CD1c-positive myeloid dendritic cell (primary cell): ENCODE measurements around the gene EZR.
"Not testable (repeated sequence)": the region's sequence is repeated elsewhere in the genome, so short reads cannot be mapped to it uniquely, and the experiment has no call there.

Experiments
- DNase-seq: peaks from one replicate; pipeline ENCODE4 v3.0.0-alpha.2; 2016; ENCODE audit errors: extremely low spot score

Gene EZR

DNA sequence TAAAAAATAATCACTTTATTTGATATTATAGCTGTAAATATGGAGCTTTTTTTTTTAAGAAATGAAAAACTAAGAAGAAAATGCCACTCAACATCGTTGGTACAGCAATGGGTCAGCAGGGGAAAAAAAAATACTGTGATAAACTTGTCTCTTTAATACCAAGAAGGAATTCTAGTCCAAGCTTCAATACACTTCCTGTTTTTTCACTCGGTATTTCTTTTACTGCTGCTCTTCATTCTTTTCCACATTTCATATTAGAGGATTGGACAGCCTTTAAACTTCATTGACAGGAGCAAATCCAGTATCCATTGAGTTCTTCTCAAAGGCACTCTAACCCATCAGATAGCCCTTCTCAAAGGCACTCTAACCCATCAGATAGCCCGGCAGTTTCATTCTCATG, 22.2 kb upstream of the EZR start:
- DNase-seq: no peak

GRCh38 chr6:158840465-158840864, 21.3 kb upstream of the EZR start:
- no peak for DNase-seq

DNA sequence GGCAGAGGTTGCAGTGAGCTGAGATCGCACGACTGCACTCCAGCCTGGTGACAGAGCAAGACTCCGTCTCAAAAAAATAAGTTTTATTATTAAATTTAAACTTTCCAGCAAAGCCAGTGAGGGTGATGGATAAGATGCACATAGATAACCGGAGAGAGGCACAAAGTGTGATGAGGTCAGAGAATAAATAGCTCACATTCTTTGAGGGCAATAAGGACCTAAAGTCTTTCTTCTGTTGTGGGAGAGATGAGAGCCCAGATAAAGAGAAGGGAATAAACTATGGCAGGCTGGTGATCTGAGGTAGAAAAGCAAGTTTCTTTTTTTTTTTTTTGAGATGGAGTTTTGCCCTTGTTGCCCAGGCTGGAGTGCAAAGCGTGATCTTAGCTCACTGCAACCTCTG, 20.6 kb upstream of the EZR start:
- DNase-seq: no peak

DNA sequence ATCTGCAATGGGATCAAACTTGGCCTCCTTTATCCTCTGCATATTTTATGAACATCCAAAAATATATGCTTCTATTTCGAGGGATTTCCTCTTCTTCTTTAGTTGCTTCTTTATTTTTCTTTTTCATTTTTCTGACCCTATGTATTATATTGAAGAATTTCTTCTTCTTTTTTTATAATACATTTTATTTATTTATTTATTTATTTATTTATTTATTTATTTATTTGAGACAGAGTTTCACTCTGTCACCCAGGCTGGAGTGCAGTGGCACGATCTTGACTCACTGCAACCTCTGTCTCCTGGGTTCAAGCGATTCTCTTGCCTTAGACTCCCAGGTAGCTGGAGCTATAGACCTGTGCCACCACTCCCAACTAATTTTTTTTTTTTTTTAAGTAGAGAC, 19.6 kb upstream of the EZR start:
- not testable (repeated sequence) for DNase-seq

DNA sequence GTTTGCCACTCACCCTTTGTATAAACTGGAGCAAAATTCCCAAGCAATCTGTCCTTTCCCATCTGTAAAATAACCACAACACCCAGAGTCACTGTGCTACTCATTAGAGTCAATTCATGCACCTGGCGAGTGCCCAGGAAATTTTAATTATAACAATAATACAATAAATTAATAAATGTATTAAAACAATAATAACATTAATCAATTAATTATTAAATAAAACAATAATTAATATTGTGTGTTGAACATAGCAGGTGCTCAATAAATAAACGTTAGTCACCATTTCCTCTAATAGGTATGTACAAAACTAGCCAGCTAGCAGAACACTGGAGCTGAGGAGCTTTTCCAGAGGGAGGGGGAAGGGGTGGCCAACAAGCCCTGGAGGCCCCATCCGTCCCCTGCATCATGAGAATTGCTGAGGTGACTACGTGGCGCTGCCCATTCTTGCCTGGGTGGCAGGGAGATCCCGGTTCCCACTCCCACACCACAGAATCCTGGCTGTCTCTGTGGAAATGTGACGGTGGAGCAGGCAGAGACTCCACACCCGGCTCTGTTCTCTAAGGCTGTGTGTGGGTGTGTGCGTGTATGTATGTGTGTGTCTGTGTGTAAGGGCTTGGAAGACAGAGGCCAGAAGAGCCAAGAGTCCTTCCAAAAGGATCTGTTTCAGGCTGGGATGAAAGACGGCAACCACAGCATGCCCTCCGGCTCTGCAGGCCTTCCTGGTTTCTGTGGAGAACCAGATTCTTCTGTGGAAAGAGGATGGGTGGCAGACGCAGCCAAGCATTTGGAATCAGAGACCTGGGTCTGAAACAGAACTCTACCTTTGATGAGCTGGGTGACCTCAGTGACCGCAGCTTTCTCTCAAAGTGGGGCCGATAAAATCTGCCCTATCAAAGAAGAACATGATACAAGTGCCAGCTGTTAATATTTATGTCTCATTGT, 18.8 kb upstream of the EZR start:
- DNase-seq: no peak

DNA sequence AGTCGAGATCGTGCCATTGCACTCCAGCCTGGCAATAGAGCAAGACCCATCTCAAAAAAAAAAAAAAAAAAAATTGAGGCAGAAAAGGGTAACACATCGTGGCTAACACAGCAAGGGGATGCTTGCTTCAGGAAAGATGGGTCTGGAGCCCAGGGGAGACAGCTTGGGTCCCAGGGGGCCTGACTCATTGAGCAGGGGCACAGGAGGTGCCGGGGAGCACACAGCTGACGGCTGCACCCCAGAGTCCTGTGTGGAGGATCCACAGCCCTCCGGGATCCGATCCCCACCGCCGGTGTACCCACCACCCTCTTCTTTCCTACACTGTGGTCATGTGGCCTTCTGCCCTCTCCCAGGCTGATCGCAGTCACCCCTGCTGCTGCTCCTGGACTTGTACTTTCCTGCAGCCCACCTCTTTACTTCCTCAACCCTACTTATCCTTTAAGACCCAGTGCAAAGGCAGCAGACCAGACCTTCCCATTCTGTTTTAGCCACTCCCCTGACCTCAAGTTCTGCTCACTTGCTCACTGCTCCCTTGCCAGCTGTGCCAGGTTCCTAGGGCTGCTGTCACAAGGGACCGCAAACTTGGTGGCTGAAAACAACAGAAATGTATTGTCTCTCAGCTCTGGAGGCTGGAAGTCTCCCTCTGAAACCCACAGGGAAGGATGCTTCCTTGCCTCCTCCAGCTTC, 17.6 kb upstream of the EZR start:
- no peak for DNase-seq

DNA sequence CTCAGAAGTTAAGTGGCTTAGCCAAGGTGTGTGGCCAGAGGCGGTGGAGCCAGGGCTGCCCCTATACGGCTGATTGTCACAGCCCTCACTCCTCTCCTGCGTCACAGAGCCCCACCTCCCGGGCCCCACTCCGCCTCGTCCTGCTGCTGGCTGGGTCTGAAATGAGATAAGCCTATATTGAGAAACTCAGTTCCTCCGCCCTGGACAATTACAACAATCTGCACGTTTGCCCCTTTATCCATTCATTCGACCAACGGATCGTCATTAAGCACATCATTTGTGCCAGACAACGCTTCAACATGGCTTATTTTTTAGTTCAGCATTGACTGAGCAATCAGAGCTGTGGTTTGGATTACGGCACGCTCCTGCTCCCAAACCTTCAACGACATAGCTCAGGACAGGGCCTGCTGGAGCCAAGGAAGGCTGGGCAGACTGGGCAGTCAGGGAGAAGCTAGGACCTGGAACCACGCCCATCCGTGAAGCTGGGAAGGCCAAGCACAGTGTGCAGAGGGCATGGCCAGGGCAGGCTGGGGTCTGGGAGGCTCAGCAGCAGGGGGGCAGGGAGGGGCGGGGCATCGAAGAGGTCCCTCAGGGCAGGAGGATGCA, 16.6 kb upstream of the EZR start:
- peak; percentile 38 for DNase-seq

DNA sequence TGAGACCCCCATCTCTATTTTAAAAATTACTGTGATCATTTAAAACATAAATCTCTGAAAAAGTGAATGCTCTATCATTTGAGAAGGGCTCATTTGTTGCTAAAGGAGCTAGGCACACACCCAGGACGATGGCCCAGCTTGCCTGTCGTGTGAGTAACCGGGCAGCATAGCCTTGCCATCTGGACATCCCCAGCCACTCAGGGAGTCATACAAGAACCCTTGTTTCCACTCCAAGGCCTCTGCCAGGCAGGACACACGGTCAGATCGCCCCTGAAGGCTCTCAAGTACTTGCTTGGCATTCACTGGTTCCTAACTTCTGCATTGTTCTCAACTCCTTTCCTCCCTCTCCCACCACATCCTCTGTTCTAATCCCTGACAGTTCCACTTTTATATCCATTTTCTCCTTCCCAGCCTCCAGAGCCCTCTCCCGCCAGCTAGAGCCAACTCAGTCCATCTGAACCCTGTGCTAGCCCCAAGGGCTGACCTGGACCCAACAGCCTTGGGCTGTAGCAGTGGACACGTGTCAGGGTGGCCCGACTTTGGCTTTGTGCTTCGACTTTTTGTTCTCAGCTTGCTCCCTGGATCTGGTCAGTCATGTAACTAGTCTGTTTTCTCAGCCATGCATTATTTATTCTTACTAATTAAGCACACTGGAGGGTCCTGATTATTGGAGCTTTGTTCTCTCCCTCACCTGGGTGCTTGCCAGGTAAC, 15.7 kb upstream of the EZR start:
- no peak for DNase-seq

- DNase-seq: not testable (repeated sequence)
These were observed 13.6 kb upstream of the EZR start for GRCh38 chr6:158832807-158833206.

GRCh38 chr6:158832026-158832425, 12.9 kb upstream of the EZR start:
- no peak for DNase-seq

DNA sequence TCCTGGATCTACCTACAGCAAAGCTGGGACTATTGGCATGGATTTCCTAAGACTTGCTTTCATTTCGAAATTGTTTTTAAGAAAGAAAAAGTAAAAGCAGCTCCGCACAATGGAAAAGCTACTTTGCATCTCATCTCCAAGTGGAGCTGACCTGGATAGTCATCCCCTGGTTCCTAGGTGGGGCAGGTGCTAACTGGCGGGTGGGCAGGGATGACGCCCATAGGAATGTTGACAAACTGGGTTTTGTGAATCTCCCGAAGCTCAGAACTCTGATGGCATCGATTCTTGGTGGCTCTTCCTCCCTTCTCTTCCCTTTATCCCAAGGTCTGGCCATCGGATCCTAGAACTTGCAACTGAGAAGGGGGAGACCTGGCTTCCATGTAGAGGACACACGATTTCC, 12.4 kb upstream of the EZR start:
- no peak for DNase-seq

DNA sequence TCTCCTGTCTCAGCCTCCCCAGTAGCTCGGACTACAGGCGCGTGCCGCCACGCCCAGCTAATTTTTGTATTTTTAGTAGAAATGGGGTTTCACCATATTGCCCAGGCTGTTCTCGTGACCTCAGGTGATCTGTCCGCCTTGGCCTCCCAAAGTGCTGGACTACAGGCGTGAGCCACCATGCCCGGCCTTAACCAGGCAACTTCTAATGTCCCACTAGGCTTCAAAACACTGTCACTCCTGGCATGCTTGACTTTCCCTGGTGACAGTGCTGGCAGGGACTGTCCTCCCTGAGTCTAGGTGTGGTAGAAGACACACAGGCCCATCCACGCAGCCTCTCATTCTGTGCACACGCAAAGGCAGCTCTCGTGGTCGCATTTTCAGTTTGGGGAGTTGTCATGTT, 11.6 kb upstream of the EZR start:
- DNase-seq: no peak

GRCh38 chr6:158828807-158829206, 9.6 kb upstream of the EZR start:
- DNase-seq: no peak

DNA sequence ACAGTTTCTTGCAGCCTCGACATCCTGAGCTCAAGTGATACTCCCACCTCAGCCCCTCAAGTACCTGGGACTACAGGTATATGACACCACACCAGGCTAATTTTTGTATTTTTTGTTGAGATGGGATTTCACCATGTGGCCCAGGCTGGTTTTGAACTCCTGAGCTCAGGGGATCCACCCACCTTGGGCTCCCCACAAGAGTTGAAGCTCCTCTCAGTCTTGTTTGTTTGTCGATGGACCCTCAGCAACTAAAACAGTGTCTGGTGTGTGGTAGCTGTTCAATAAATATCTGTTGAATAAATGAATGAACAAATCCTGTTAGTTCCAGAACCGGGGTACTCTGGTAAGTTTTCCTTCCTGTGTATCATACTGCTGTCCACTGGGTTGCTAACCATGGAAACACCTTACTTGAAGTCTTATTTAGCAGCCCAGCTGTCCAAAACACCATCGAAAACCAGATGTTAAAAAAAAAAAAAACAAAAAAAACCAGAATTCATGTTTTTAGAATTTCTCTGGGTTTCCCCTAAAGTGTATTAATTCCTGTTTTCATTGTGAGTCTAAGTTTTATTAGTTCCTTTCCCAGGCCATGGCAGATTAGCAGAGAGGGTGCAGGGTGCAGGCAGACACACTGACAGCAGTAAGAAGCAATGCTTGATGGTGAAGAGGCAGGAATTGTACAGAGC, 7.8 kb upstream of the EZR start:
- DNase-seq: peak; percentile 58

DNA sequence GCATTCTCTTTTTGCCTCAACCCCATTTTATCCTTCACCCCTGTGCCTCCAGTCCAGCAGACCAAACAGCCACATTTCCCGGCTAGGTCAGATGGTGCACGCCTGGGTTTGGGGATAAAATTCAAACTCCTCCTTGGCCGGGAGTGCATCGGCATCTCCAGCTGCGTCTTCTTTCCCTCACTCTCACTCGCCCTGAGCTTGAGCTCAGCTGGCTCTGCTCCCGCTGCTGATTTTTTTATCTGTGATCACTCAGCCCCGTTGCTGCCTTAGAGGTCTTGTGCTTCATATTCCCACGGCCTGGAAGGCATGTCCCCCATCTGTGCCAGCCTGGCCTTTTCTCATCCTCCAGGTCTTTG, 6.8 kb upstream of the EZR start:
- no peak for DNase-seq

DNA sequence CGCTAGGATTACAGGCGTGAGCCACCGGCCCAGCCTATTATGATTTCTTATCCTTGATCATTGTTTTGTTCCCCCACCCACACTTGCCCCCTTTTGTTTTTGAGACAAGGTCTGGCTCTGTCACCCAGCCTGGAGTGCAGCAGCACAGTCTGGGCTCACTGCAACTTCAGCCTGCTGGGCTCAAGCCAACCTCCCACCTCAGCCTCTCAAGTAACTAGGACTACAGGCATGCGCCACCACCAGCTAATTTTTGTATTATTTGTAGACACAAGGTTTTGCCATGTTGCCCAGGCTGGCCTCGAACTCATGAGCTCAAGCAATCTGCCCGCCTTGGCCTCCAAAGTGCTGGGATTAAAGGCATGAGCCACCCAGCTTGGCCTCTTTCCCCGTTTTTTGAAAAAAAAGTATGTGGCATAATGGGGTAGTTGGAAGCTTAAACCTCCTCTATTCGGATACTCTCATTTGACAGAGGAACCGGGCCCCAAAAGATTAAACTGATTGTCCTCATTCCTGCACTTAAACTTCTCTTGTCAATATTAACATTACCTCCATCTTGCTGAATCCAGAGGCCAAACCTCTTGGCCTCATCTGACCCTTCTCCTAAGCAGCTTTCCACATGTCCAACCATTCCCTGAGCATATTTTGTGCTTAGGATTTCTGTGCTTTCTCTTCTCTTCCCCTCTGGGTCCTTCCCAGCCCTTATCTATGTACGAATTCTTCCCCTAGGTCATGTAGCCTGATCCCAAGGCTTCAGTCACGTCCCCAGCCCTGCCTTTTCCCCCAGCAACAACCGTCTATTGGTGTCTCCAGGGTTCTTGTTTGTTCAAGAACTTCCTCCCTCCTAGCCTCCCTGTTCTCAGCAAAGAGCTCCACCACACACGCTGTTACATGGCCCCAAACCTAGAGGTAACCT, 6.1 kb upstream of the EZR start:
- DNase-seq: no peak

DNA sequence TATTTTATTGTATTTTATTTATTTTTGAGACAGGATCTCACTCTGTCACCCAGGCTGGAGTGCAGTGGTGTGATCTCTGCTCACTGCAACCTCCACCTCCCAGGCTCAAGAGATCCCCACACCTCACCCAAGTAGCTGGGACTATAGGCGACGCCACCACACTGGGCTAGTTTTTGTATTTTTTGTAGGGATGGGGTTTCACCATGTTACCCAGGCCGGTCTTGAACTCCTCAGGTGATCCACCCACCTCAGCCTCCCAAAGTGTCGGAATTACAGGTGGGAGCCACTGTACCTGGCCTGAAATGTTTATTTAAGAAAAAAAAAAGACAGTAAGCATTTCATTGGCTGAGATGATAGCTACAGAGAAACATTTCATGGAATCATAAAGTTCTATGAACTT, 4.4 kb upstream of the EZR start:
- not testable (repeated sequence) for DNase-seq

- DNase-seq: no peak
These were observed 932 bp upstream of the EZR start for GRCh38 chr6:158819977-158820622.

- peak; percentile 80 for DNase-seq
These were observed 471 bp downstream of the EZR start for GRCh38 chr6:158818581-158819212.
